Measurements from ENCODE around the gene SHOC1.
"Not testable (repeated sequence)": the region's sequence is repeated elsewhere in the genome, so short reads cannot be mapped to it uniquely, and the experiment has no call there.

Gene SHOC1

DNA sequence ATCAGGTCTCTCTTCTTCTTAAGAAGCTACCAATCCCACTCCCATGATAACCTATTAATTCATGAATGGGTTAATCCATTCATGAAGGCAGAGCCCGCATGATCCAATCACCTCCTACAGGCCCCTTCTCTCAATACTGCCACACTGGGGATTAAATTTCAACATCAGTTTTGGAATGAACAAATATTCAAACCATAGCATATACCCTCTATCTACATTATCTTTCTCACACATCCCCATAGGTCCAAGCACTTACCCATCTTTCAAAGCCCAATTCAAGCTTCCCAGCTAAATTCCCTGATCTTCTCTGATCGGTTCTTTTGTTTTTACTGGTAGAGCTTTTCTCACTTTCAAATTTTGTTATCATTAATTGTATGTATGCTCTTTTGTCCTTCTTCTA, 10.5 kb upstream of the SHOC1 start:
- no peak for DNase-seq (ENCODE audit: low read depth)

DNA sequence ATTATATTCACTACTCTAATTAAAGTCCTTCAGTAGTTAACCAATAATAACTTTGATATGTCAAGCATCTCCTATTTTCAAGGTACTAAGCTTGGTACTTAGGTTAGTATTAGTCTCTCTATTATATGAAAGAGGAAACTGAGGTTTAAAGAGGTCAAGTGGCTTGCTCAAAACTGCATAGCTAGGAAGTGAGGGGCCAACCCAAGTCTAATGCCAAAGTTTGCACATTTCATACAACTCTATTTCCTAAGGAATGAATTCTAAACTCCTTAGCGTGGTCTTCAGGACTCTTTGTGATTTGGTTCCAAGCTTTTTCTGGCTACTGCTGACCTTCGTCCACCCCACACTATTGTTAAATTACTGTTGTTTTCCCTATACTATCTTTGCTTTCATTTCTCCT, 9.9 kb upstream of the SHOC1 start:
- no peak for DNase-seq (ENCODE audit: low read depth)

DNA sequence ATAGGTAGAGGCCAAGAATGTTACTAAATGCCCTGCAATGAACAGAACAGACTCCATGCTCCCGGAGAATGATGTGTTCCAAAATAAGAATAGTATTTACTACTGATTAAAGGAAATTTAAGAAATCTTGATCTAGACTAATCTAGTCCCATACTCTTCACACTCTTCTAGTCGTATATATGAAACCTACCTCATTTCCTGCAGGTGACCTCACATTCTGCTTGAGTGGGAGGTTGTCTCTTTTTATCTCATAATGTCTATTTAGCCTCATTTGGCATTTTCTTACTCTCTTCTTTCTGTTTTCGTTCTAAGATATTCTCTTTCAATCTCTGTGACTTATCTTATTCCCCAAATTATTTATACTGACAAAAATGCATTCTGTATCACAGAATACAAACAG, 9.2 kb upstream of the SHOC1 start:
- no peak for DNase-seq (ENCODE audit: low read depth)

DNA sequence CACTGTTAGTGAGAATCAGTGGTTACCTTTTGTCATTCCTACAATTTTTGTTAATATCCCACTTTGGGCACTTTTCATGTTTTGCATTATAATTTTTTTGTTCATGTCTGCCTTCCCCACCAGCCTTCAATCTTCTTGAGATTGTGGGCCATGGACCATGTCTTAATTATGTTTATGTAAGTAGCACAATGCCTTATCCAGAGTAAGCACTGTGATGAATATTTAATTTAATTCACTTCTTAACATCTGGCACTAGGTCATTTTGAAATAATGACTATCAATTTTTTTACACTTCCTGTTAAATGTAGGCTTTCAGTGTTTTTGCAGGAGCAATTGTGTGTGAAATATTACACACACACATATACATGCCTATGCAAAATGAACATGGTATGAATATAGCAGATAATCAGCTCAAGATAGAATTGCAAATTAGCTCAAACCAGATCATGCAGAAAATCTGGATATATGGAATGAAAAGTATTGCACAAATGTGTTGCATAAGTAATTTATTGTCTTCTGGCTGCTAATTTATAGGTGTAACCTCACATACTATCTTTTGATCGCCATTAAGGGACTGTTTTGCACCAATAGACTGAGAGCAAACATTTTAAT, 5.3 kb upstream of the SHOC1 start:
- DNase-seq (ENCODE audit: low read depth) = no peak

DNA sequence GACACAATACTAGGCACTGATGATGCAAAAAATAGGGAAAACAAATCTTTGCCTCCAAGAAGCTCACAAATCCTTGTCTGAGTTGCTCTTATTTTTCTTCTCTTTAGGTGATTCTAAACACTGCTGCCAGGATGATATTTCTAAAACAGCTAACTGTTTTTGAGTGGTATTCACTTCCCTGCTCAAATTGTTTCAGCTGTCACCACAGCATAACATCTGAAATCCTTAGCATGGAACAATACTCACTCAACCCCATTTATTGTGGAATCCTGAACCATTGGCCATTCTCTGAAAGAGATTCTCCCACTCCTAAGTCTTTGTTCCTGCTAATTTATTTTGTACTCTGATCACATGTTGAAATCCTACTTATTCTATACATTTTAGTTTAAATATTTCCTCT, 4.8 kb upstream of the SHOC1 start:
- DNase-seq (ENCODE audit: low read depth) = no peak

DNA sequence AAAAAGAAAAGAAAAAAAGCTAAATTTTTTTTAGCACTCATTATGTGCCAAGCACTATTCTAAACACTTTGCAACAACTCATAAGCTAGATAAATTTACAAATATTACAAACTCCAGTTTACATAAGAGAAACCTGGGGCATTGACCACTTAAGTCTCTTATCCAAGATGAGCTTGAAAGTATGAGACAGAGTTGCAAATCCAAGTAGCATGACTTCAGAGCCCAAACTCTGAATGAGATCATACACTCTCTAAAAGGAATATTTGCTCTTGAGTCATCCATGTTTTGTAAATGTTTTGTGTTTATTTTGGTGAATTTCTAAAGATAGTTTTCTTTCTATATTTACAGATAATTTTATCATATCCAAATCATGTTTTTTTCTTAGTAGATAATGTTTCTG, 4.0 kb upstream of the SHOC1 start:
- DNase-seq (ENCODE audit: low read depth) = no peak

DNA sequence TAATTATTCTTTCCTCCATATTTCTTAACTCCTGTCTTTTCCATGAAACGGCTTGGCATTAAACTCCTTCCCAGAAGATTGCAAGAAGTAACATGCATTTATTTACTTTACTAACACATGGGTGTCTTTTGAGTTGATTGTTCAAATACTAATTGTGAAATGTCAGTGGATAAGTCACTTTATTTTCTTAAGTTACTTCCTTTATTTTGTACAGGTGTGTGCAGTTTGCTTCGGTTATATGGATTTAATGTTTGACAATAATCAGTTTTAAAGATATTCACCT, 761 bp upstream of the SHOC1 start:
- no peak for DNase-seq (ENCODE audit: low read depth)

DNA sequence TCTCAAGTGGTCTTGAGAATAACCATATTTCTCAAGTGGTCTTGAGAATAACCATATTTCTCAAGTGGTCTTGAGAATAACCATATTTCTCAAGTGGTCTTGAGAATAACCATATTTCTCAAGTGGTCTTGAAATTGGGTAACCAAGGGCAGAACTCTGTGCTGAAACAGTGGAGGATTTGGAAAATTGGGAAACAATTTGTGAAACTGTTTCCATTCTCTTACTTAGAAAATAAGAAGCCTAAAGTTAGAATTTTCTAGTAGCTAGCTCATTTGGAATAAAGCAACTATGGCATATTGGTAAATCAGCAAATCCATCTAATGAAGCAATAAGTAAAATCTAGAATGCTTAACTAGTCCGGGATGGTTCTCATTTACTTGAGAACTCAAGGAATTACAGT, 2.9 kb downstream of the SHOC1 start:
- DNase-seq (ENCODE audit: low read depth) = not testable (repeated sequence)

DNA sequence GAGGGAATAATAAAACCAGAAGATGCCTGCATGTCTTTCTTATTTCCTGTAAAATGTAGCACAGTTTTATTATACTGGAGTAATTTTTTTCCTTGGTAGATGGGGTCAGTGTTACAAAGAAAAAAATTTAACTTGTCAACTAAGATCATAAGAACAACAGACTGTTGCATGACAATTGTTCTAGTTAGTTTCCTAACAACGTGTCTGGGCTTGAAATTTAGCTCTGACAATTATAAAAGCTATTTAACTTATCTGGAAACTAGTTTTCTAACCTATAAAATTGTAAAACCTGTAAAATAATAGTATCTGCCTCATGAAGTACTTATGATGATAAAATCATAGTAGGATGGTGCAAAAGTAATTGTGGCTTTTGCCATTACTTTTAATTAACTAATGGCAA, 4.9 kb downstream of the SHOC1 start:
- no peak for DNase-seq (ENCODE audit: low read depth)

DNA sequence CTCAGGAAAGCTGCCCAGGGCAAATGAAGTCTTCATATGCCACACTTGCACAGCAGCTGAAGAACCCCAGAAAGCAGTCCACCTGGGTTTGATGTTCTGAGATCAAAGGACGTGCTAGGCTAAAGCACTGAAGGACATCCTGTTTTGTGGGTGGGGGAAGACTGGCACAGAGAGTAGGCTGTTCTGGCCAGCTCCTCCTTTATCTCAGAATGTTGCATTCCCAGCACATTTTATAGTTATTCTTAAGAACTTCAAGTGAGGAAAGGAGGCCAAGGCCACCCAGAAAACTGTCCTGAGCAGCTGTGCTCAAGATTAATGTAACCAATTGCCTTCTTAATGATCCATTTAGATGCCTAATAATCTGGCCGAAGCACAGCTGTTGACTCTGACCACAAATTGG, 10.9 kb downstream of the SHOC1 start:
- no peak for DNase-seq (ENCODE audit: low read depth)

DNA sequence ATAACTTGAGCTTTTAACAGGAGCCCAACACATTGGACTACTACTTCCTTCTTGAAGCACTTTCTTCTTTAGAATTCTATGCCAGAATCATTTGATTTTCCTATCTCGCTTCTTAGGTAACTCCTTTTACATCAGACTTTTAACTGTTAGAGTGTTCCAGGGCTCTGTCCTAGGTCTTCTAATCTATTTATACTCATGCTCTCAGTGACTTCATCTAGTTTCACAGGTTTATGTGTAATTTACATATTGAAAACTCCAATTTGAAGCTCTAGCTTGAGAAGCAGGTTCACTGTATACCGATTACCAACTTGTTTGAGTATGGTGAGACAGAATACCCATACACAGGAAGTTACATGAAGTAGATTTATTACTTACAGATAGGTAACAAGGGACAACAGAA, 11.3 kb downstream of the SHOC1 start:
- no peak for DNase-seq (ENCODE audit: low read depth)

DNA sequence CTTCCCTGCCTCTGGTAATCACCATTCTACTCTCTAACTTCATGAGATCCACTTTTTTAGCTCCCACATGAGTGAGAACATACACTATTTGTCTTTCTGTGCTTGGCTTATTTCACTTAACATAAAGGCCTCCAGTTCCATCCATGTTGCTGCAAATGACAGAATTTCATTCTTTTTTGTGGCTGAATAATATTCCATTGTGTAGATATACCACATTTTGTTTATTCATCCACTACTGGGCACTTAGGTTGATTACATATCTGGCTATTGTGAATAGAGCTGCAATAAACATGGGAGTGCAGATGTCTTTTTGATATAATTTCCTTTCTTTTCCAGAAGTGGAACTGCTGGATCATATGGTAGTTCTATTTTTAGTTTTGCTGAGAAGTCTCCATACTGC, 28.7 kb downstream of the SHOC1 start:
- DNase-seq (ENCODE audit: low read depth) = no peak

DNA sequence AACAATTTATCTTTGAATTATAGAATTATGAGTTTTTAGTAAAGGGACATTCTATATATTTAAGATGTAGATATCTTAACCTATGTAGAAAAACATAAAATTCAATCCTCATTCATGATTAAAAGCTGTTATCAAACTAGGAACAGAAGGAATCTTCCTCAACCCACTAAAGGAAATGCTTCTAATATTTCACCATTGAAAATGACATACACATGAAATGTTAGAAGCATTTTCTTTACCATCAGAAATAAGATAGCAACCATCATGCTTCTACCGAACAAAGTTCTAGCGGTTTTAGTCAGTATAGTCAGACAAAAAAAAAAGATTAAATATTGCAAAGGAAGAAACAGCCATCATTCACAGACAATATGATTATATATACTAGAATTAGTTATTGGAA, 32.2 kb downstream of the SHOC1 start:
- no peak for DNase-seq (ENCODE audit: low read depth)

DNA sequence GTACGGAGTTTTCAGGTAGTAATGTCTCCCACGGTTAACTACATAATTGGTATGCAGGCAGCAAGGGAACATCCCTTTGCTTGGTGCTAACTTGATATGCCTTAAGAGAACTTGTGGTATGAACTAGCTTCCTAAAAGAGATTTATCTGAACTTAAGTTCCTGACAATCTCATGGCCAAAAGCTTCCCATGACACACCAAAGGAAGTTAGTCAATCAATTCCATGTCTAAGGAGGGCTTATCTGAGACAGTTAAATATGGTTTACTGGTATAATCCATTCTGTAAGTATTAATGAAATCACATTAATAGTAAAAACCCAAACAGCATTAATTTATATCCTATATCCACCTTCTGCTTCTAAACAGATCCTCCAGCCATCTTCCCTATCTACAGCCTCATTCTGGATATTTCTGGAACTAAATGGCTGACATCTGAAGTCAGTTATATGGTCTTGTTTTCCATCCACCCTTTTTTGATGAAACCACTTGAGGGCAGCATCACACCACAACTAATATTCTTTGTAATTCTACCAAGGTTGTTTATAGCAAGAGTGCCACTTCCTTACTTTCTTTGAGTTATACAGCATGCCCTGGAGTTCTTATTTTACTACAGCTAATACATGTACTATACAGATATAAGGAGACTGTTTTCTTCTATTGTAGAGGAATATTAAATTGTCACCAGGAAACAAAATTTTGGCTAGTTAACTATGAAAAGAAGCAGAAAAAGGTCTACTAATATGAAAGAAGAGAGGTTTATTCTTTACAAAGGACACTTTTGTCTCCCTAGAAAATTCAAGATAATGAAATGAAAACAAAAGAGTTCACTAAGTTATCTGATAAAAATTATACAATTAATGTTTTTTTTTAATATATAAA, 34.7 kb downstream of the SHOC1 start:
- DNase-seq (ENCODE audit: low read depth) = peak; percentile 29

DNA sequence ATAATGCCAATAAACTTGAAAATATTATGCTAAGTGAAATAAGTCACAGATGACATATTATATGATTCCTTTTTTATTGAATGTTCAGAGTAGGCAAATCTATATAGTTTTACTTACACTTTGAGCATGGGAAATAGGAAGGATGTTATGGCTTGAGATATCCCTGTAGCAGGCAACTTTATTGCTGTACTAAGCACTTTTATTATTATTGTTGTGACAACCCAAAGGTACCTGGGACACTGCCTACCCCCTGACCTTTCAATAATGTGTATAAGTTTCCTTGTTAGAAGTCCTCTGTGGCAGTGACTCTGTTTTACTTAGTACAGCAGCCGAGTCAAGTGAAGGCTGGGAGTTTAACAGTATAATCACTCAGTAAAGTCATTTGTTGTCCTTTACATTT, 39.9 kb downstream of the SHOC1 start:
- no peak for DNase-seq (ENCODE audit: low read depth)

DNA sequence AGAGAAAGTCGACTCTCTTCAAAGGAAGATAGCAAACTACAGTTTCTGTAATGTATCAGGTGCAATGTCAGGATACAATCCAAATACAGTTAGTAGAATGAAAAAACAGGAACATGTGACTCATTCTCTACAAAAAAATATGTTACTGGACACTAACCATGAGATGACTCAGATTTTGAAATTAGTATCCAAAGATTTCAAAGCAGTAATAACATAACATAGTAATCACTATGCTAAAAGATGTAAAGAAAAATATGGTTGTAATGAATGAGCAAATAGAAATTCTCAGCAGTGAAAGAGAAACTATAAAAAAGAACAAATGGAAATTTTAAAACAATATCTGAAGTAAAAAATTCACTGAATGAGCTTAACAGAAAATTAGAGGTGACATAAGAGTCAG, 42.3 kb downstream of the SHOC1 start:
- DNase-seq (ENCODE audit: low read depth) = no peak
